SK-N-SH treated with all-trans-retinoic acid at 6 μM for 48 hours (cell line): ENCODE measurements around the gene TPRG1.

ENCODE experiments used
- ARNTL ChIP-seq: fragments of 450-650 bp; formaldehyde crosslinking; IDR thresholded peaks from 2 replicates; pipeline ENCODE4 v1.5.0; 2020; ENCODE audit warnings: low read depth, mild to moderate bottlenecking, moderate library complexity, borderline replicate concordance
- CSDC2 ChIP-seq: fragments of 250-450 bp; sonication (Bioruptor Pico); IDR thresholded peaks from 2 replicates; pipeline ENCODE4 v1.5.0; 2020; ENCODE audit warnings: mild to moderate bottlenecking, moderate library complexity
- ESRRG ChIP-seq: fragments of 250-450 bp; sonication (Bioruptor Pico); IDR thresholded peaks from 2 replicates; pipeline ENCODE4 v1.6.1; 2021; ENCODE audit warnings: mild to moderate bottlenecking
- GLIS3 ChIP-seq: fragments of 250-450 bp; sonication (Bioruptor Pico); IDR thresholded peaks from 2 replicates; pipeline ENCODE4 v1.5.0; 2020; ENCODE audit warnings: mild to moderate bottlenecking, moderate library complexity
- ISL1 ChIP-seq: fragments of 250-450 bp; sonication (Bioruptor Pico); IDR thresholded peaks from 2 replicates; pipeline ENCODE4 v2.1.2; 2022; ENCODE audit warnings: mild to moderate bottlenecking, moderate library complexity
- OSR1 ChIP-seq: fragments of 250-450 bp; sonication (Bioruptor Pico); IDR thresholded peaks from 2 replicates; pipeline ENCODE4 v1.8.0; 2022; ENCODE audit warnings: moderate library complexity, mild to moderate bottlenecking, inconsistent platforms
- PATZ1 ChIP-seq: fragments of 250-450 bp; sonication (Bioruptor Pico); IDR thresholded peaks from 2 replicates; pipeline ENCODE4 v1.8.0; 2020; ENCODE audit warnings: mild to moderate bottlenecking, moderate library complexity, borderline replicate concordance
- PPARA ChIP-seq: fragments of 250-450 bp; sonication (Bioruptor Pico); IDR thresholded peaks from 2 replicates; pipeline ENCODE4 v1.5.0; 2020; ENCODE audit warnings: mild to moderate bottlenecking, borderline replicate concordance
- SNAI2 ChIP-seq: fragments of 250-450 bp; sonication (Bioruptor Pico); IDR thresholded peaks from 2 replicates; pipeline ENCODE4 v1.5.0; 2020; ENCODE audit warnings: mild to moderate bottlenecking, moderate library complexity
- ZFP30 ChIP-seq: fragments of 450-650 bp; formaldehyde crosslinking; IDR thresholded peaks from 2 replicates; pipeline ENCODE4 v1.5.0; 2022; ENCODE audit warnings: mild to moderate bottlenecking, moderate library complexity
- ZNF565 ChIP-seq: fragments of 450-650 bp; formaldehyde crosslinking; conservative IDR thresholded peaks from 2 replicates; pipeline ENCODE4 v1.5.0; 2020; ENCODE audit warnings: low read depth, mild to moderate bottlenecking, moderate library complexity
- ZNF70 ChIP-seq: fragments of 450-650 bp; formaldehyde crosslinking; IDR thresholded peaks from 2 replicates; pipeline ENCODE4 v1.5.0; 2020; ENCODE audit warnings: mild to moderate bottlenecking, moderate library complexity
- TF ChIP-seq, protein P1 (sequence below): fragments of 250-450 bp; sonication (Bioruptor Pico); IDR thresholded peaks from 2 replicates; pipeline ENCODE4 v1.8.0; 2021; ENCODE audit warnings: low read depth, mild to moderate bottlenecking, moderate library complexity, borderline replicate concordance
- TF ChIP-seq, protein P2 (sequence below): fragments of 250-450 bp; sonication (Bioruptor Pico); IDR thresholded peaks from 2 replicates; pipeline ENCODE4 v1.5.1; 2020; ENCODE audit warnings: low read depth, mild to moderate bottlenecking, moderate library complexity

DNA sequence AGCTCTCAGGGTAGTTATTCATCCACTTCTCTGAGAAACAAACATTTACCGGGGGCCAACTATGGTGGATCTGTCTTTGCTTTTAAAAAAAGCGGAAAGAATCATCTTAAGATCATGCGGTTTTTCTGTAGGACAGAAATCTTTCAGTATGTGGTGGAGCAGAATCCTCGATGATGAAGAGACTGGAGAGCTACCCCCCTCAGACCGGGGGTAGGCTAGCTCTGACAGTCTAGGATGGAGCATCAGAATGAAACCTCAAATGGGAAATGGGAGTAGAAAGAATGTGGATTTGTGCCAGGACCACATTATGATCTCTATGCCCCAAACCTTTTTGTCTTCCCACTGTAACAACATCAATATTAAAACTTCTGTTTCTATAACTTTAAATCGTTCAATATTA is 30.3 kb downstream of the TPRG1 start:
- TF ChIP-seq SNAI2 (CRISPR knock-in tag): no peak
- TF ChIP-seq ZNF565 (CRISPR knock-in tag): no peak
- TF ChIP-seq PATZ1 (CRISPR knock-in tag): no peak
- no peak for TF ChIP-seq GLIS3 (CRISPR knock-in tag)
- TF ChIP-seq CSDC2: no peak
- TF ChIP-seq ESRRG (CRISPR knock-in tag): no peak
- TF ChIP-seq ZFP30 (CRISPR knock-in tag): no peak
- TF ChIP-seq, protein P1, sequence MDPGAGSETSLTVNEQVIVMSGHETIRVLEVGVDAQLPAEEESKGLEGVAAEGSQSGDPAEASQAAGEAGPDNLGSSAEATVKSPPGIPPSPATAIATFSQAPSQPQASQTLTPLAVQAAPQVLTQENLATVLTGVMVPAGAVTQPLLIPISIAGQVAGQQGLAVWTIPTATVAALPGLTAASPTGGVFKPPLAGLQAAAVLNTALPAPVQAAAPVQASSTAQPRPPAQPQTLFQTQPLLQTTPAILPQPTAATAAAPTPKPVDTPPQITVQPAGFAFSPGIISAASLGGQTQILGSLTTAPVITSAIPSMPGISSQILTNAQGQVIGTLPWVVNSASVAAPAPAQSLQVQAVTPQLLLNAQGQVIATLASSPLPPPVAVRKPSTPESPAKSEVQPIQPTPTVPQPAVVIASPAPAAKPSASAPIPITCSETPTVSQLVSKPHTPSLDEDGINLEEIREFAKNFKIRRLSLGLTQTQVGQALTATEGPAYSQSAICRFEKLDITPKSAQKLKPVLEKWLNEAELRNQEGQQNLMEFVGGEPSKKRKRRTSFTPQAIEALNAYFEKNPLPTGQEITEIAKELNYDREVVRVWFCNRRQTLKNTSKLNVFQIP (CRISPR knock-in tag): no peak
- TF ChIP-seq, protein P2, sequence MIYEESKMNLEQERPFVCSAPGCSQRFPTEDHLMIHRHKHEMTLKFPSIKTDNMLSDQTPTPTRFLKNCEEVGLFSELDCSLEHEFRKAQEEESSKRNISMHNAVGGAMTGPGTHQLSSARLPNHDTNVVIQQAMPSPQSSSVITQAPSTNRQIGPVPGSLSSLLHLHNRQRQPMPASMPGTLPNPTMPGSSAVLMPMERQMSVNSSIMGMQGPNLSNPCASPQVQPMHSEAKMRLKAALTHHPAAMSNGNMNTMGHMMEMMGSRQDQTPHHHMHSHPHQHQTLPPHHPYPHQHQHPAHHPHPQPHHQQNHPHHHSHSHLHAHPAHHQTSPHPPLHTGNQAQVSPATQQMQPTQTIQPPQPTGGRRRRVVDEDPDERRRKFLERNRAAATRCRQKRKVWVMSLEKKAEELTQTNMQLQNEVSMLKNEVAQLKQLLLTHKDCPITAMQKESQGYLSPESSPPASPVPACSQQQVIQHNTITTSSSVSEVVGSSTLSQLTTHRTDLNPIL (CRISPR knock-in tag): no peak
- TF ChIP-seq ISL1 (CRISPR knock-in tag): no peak
- no peak for TF ChIP-seq PPARA (CRISPR knock-in tag)
- TF ChIP-seq ZNF70 (CRISPR knock-in tag): no peak
- no peak for TF ChIP-seq OSR1 (CRISPR knock-in tag)
- no peak for TF ChIP-seq ARNTL (CRISPR knock-in tag)
